Panc1 (cell line): ENCODE results near the gene AKAP12.

ENCODE experiments used
- POLR2AphosphoS5 ChIP-seq: IDR thresholded peaks from 2 replicates; pipeline ENCODE4 v1.6.1; 2012; ENCODE audit warnings: mild to moderate bottlenecking, low read depth, low read length, moderate library complexity
- TCF7L2 ChIP-seq: IDR thresholded peaks from 2 replicates; pipeline ENCODE4 v1.6.1; 2011; ENCODE audit warnings: mild to moderate bottlenecking, low read depth, low read length, inconsistent platforms
- TF ChIP-seq, protein P1 (sequence below): fragments of 450-650 bp; IDR thresholded peaks from 2 replicates; pipeline ENCODE4 v1.5.1; 2017; ENCODE audit warnings: mild to moderate bottlenecking
- TF ChIP-seq, protein P2 (sequence below), 2 experiments: IDR thresholded peaks; 2 replicates each; pipeline ENCODE4 v1.6.1; 2011 to 2012; ENCODE audit warnings: low read depth in 2 of 2, control low read depth in 1 of 2, low read length in 1 of 2, mild to moderate bottlenecking in 1 of 2, moderate library complexity in 1 of 2; ENCODE audit not compliant: insufficient read depth in 1 of 2

DNA sequence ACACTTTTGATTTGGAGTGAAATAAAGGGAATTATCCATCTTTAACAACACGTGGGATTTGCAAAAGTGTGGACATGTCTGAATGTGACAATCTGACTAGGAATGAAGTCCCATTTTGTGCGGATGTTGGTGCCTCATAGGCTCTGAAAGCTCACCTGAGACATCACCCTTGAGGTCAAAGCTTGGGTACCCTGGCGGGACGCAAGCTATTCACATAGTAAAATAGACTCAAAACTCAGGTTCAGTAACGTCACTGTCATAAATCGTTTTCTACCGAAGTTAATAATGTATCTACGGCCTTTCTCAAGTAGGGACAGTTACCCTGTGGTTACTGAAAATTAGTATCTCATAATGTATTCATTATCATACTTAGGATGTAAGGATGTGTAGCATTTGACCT, 61.8 kb downstream of the AKAP12 start:
- TF ChIP-seq, protein P1, sequence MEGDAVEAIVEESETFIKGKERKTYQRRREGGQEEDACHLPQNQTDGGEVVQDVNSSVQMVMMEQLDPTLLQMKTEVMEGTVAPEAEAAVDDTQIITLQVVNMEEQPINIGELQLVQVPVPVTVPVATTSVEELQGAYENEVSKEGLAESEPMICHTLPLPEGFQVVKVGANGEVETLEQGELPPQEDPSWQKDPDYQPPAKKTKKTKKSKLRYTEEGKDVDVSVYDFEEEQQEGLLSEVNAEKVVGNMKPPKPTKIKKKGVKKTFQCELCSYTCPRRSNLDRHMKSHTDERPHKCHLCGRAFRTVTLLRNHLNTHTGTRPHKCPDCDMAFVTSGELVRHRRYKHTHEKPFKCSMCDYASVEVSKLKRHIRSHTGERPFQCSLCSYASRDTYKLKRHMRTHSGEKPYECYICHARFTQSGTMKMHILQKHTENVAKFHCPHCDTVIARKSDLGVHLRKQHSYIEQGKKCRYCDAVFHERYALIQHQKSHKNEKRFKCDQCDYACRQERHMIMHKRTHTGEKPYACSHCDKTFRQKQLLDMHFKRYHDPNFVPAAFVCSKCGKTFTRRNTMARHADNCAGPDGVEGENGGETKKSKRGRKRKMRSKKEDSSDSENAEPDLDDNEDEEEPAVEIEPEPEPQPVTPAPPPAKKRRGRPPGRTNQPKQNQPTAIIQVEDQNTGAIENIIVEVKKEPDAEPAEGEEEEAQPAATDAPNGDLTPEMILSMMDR, result no peak
- TF ChIP-seq TCF7L2 (no peak), POLR2AphosphoS5 (no peak)
- TF ChIP-seq, protein P2, sequence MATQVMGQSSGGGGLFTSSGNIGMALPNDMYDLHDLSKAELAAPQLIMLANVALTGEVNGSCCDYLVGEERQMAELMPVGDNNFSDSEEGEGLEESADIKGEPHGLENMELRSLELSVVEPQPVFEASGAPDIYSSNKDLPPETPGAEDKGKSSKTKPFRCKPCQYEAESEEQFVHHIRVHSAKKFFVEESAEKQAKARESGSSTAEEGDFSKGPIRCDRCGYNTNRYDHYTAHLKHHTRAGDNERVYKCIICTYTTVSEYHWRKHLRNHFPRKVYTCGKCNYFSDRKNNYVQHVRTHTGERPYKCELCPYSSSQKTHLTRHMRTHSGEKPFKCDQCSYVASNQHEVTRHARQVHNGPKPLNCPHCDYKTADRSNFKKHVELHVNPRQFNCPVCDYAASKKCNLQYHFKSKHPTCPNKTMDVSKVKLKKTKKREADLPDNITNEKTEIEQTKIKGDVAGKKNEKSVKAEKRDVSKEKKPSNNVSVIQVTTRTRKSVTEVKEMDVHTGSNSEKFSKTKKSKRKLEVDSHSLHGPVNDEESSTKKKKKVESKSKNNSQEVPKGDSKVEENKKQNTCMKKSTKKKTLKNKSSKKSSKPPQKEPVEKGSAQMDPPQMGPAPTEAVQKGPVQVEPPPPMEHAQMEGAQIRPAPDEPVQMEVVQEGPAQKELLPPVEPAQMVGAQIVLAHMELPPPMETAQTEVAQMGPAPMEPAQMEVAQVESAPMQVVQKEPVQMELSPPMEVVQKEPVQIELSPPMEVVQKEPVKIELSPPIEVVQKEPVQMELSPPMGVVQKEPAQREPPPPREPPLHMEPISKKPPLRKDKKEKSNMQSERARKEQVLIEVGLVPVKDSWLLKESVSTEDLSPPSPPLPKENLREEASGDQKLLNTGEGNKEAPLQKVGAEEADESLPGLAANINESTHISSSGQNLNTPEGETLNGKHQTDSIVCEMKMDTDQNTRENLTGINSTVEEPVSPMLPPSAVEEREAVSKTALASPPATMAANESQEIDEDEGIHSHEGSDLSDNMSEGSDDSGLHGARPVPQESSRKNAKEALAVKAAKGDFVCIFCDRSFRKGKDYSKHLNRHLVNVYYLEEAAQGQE (IDR thresholded peaks at IDR 0.05; ENCODE audit: insufficient read depth in 1 of 2, low read depth in 2 of 2, low read length in 1 of 2), result no peak
